Activated naive CD8-positive, alpha-beta T cell treated with anti-CD3 and anti-CD28 coated beads, Interleukin-2, amount 50 U/mL, for 16 hours (primary cell): ENCODE data around the gene CYP2A6.
"Not testable (repeated sequence)": the region's sequence is repeated elsewhere in the genome, so short reads cannot be mapped to it uniquely, and the experiment has no call there.

Source experiments
- DNase-seq: peaks from one replicate; pipeline ENCODE4 v3.0.0-alpha.2; 2020; ENCODE audit warnings: low read depth, low spot score

CYP2A6 gene

GRCh38 chr19:40818480-40819399 lies 31.5 kb downstream of the CYP2A6 start:
- DNase-seq: peak; percentile 56

GRCh38 chr19:40815223-40815622 lies 35.0 kb downstream of the CYP2A6 start:
- no peak for DNase-seq

- DNase-seq: no peak
Observed at GRCh38 chr19:40813182-40813581, 37.1 kb downstream of the CYP2A6 start.

- DNase-seq: not testable (repeated sequence)
Observed at GRCh38 chr19:40812571-40812970, 37.7 kb downstream of the CYP2A6 start.

GRCh38 chr19:40811478-40812341 lies 38.5 kb downstream of the CYP2A6 start:
- DNase-seq: no peak

GRCh38 chr19:40810649-40811408 lies 39.4 kb downstream of the CYP2A6 start:
- not testable (repeated sequence) for DNase-seq

GRCh38 chr19:40810160-40810559 lies 40.1 kb downstream of the CYP2A6 start:
- DNase-seq: no peak

GRCh38 chr19:40809358-40810086 lies 40.7 kb downstream of the CYP2A6 start:
- DNase-seq: no peak

GRCh38 chr19:40808497-40808896 lies 41.8 kb downstream of the CYP2A6 start:
- DNase-seq: no peak

- no peak for DNase-seq
Observed at GRCh38 chr19:40808021-40808325, 42.3 kb downstream of the CYP2A6 start.

GRCh38 chr19:40807147-40808020 lies 42.9 kb downstream of the CYP2A6 start:
- no peak for DNase-seq

- DNase-seq: peak; percentile 58
Observed at GRCh38 chr19:40806423-40807146, 43.7 kb downstream of the CYP2A6 start.

- DNase-seq: no peak
Observed at GRCh38 chr19:40805258-40805868, 44.9 kb downstream of the CYP2A6 start.

- no peak for DNase-seq
Observed at GRCh38 chr19:40804783-40805242, 45.4 kb downstream of the CYP2A6 start.

GRCh38 chr19:40803857-40804782 lies 46.1 kb downstream of the CYP2A6 start:
- DNase-seq: no peak

- DNase-seq: no peak
Observed at GRCh38 chr19:40803170-40803856, 46.9 kb downstream of the CYP2A6 start.
